Activated naive CD4-positive, alpha-beta T cell (primary cell): ENCODE measurements around the gene UPK3BL2.
"Not testable (repeated sequence)": the region's sequence is repeated elsewhere in the genome, so short reads cannot be mapped to it uniquely, and the experiment has no call there.

Source experiments
- DNase-seq, 4 experiments: peaks; one replicate each; lab custom pipeline; 2025; lab: John Stamatoyannopoulos, UW

UPK3BL2 gene

DNA sequence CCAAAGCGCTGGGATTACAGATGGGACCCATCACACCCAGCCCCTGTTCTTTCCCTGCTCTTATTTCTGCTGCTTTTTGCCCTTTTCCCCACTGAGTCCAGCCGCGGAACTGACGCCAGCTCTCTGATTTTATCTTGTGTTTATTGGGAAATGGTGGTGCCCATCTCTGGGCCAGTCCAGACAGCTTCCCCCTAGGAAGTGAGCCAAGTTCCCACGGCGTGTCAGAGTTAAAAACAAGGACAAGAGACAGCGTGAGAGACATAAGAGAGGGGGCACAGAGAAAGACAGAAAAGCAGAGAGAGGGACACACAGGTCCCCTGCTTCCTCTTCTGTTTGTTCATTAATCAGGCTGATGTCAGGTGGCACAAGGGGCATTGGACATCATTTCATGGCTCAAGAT lies 11.9 kb downstream of the UPK3BL2 start:
- DNase-seq, result not testable (repeated sequence)

DNA sequence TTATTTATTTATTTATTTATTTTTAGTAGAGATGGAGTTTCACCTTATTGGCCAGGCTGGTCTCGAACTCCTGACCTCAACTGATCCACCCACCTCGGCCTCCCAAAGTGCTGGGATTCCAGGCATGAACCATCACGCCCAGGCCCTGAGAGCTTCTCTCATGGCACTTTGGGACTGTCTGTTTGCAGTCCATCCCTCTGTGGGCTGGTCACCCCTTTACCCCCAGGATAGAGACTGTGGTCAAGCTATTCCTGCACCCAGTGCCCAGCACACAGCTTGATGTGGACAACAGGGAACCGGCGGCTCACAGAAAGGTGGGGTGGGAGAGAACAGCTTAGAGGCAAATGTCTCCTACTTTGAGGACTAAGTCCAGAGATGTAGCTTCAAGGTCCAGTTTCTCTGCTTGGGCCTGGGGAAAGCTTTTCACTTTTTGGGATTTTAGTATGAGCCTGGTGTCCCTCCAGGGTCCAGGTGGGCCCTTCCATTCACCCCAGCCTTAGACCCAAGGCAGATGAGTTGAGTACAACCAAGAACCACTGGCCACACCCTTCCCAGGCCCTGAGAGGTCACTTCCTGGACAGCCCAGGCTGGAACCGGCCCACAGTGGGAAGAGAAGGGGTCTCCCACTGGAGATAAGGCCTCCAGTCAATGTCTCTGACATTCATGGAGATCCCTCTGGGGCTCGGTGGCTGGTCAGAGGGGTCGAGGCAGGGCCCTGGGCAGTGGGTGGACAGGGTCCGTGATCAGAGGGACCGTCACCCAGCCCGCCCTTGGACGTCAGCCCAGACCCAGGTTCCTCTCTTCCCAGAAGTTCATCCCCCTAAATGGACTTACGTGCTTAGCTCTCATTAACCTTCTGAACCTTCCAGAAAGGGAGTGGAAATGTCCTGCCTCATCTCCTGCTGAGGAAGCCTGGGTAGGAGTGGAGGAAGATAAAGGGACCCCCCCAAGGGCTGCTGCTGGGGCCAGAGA lies 15.4 kb downstream of the UPK3BL2 start:
- not testable (repeated sequence) for DNase-seq

DNA sequence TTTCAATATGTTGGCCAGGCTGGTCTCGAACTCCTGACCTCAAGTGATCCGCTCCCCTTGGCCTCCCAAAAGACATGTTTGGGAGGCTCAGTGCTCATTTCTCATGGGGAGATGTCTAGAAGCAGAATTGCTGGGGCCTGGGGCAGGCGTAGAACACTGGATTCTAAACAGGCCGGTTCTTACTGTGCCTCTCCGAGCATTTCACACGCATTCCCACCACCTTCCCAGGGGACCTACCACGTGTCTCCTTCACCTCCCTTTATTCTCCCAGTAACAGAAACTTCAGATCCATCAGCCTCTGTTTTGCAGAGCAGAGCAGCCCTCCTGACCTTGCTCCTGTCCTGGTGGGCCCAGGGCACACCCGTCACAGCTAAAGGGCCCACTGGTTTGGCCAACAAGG lies 16.3 kb downstream of the UPK3BL2 start:
- DNase-seq, result not testable (repeated sequence)

DNA sequence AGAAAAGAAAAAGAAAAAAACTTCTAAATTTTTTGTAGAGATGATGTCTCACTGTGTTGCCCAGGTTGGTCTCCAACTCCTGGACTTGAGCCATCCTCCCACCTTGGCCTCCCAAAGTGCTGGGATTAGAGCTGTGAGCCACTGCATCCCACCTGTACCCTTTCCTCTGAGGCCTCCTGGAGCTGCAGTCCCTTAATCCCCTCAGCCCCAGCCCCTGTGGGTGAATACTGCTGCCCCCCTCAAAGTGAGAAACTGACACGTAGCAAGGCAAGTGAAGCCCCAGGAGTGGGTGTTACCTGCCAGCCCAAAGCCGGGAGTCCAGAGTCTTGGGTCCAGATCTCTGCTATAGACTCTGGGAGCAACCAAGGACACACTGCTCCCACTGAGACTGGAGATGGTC lies 18.7 kb downstream of the UPK3BL2 start:
- not testable (repeated sequence) for DNase-seq

DNA sequence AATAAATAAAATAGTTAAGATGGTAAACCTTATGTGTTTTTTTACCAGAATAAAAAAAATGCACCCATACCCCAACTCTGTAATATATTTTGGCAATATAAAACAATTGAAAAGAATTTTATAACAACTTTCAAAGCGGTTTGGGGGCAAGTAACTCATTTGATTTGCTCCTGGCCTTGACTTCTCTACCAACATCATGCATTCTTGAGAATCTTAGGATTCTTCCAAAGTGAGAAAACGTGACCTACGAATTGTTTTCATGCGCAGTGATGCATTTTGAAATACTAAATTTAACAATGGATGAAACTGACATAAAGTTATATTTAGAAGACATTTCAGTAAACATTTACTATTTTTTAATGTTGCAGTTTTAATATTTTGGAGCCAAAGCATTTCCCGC lies 22.7 kb downstream of the UPK3BL2 start:
- DNase-seq, result not testable (repeated sequence)

DNA sequence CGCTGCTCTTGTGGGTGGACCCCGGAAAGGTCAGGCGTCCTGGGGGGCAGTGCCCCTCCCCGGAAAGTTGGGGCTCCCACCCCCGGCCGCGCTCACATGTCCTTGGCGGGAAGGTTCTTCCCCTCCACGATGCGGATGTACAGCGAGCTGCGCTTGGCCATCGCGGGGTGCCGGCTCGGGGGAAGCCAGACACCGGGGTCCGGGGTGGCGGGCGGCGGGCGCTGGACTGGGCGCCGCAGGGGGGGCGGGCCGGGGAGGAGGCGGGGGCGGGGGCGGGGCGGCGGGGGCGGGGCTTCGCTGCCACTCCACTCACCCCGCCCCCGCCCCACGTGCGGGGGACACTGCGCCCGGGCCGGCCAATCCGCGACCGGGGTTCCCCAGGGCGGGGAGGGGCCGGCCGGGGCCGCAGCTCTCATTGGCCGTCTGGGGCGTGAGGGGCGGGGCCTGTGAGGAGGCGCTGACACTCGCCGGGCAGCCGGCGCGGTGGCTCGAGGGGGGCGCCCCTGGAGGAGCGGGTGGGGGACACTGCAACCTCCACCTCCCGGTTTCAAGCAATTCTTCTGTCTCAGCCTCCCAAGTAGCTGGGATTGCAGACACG lies 25.8 kb downstream of the UPK3BL2 start, which contains the start of gene RASA4B:
Gene RASA4B (minus strand): TSS at position 228 of the 598 bp plus-strand sequence. CDS start 67 bp downstream, at position 161.
- DNase-seq, result not testable (repeated sequence)

DNA sequence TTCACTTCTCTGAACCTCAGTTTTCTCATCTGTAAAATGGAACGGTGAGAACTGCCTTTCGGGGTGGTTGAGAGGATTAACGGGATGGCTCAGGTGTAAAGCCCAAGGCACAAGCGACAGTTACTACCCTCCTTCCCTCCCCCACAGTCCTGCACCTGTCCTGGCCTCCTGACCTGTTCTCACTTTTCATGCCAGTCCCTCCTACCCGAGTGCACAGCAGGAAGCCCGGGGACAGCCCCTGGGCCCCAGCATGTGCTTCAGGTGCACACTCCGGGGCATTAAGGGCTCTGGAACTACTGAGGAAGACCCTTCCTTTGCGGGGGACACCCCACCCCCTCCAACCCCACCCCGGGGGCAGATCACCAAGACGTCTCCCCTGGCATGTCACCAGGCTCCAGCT lies 26.5 kb downstream of the UPK3BL2 start:
- not testable (repeated sequence) for DNase-seq

DNA sequence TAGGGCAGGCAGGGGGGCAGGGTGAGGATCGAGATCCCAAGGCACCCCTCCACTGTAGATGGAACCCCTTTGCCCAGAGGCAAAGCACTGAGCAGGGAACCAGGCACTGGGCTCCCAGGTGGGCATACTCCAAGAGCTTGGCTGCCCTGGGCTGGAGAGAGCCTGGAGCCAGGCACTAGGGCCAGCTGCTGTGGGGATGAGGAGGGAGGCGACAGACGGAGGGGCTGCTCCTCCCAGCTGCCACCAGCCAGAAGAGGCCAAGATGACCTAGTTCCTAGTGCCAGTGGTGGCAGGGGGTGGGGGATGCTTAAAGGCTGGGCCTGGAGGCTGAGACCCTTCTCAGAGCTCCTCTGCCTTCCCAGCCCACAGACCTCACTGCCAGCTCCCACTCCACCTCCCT lies 27.6 kb downstream of the UPK3BL2 start:
- not testable (repeated sequence) for DNase-seq

DNA sequence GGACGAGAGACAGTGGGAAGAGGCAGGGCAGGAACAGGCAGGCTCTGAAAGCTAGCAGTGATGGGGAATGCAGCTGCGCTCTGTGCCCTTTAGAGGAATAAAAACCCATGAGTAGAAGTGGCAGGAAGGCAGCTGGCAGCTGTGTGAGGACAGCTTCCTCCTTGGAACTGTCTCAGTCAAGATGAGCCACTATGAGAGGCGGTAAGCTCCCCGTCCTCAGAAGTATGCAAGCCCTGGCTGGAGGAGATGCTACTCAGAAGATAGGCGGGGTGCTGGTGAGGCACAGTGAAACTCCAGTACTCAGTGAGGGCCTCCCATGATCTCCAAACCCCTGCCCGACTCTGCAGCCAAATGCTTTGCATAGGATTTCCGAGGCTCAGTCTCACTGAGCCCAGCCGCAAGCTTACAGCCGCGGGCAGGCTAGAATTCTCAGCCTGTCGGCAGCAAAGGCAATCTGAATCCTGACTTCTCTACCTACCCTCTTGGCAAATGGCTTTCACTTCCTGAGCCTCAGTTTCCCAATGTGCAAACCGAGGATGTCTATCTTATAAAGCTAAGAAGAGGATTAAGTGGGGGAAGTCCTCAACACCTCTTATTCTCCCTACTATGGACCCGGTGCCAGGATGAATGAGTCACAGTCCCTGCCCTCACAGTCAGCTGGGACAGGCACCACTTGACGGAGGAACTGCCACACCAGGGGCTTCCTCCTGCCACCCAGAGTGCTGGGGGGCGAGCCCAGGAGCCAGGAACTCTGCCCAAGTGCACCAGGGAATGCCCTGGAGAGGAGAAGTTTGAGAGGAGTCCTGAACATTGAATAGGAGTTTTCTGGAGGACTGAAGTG lies 28.4 kb downstream of the UPK3BL2 start:
- not testable (repeated sequence) for DNase-seq

DNA sequence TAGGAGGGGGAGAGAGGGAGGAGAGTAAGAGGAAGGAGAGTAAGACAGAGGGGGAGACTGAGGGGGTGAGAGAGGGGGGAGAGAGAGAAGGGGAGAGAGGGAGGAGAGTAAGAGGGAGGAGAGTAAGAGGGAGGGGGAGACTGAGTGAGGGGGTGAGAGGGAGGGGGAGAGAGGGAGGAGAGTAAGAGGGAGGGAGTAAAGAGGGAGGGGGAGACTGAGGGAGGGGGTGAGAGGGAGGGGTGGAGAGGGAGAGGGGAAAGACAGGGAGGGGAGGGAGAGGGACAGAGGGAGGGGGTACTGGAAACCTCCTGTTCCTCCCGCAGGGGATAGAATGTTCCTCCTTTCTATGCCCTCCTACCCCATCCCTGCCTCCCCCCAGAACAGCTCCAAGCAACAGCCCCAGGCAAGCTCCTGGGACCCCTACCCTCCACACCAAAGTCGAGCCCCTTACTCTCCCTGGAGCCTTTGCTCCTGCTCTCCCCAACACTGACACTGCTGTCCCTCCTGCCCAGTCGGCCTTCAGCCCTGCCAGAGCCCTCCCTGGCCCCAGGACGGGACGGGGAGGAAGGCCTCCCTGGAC lies 30.8 kb downstream of the UPK3BL2 start:
- DNase-seq, result not testable (repeated sequence)

DNA sequence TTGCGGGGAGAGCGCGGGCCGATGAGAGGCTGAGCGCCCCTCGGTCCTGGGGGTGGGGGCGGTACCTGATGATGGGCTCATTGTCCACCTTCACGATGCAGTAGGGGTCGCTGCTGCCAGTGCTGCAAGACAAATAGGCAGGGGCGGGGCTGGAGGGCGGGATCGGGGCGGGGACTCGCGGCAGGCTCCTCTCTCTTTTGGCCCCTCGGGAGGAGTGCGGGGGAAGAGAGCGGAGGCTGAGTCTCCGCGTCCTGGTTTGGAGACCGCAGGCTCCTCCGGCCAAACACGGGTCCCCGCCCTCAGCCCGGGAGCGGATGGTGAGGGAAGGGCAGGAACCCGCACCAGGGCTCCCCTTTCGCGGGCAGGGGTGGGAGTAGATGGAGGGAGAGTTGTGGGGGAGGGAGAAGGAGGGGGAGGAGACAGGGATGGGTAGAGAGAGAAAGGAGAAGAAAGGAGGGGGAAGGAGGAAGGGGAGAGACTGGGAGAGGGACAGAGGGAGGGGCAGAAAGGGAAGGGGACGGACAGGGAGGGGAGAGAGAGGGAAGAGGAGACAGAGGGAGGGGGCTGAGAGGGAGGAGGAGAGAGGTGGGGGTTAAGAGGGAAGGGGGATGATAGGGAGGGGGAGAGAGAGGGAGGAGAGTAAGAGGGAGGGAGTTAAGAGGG lies 31.5 kb downstream of the UPK3BL2 start:
- not testable (repeated sequence) for DNase-seq

DNA sequence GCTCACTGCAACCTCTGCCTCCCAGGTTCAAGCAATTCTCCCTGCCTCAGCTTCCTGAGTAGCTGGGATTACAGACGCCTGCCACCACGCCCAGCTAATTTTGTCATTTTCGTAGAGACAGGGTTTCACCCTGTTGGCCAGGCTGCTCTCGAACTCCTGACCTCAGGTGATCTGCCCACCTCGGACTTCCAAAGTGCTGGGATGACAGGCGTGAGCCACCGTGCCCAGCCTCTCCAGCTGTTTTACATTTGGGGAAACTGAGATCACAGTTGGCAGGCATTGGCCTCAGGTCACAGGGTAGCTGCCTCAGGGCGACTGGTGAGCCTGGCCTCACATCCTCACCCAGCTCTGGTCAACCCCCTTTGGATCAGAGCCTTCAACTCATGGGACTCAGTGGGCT lies 32.9 kb downstream of the UPK3BL2 start:
- DNase-seq, result not testable (repeated sequence)

DNA sequence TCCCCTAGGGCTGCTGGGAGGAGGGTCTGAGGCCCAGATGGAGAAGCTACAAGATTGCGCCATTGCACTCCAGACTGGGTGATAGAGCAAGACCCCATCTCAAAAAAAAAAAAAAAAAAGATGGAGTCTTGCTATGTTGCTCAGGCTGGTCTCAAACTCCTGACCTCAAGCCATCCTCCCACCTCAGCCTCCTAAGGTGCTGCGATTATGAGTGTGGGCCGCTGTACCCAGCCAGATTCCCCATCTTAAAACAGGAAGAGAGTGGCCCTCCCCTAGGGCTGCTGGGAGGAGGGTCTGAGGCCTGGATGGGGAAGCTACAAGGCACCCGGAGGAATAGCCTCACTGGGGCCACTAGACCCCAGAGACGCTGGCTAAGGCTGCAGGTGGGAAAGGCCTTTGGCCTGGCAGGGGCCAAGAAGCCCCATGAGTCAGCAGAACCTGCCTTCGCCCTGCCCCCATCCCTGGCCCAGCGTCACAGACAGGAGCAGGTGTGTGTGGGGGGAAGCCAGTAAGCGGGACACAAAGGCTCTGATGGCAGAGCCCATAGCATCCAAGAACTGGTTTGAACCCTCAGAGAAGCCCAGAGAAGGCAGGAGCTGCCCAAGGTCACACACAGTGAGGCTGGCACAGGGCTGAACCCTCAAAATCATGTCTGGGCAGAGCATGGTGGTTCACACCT lies 35.9 kb downstream of the UPK3BL2 start:
- DNase-seq, result not testable (repeated sequence)

DNA sequence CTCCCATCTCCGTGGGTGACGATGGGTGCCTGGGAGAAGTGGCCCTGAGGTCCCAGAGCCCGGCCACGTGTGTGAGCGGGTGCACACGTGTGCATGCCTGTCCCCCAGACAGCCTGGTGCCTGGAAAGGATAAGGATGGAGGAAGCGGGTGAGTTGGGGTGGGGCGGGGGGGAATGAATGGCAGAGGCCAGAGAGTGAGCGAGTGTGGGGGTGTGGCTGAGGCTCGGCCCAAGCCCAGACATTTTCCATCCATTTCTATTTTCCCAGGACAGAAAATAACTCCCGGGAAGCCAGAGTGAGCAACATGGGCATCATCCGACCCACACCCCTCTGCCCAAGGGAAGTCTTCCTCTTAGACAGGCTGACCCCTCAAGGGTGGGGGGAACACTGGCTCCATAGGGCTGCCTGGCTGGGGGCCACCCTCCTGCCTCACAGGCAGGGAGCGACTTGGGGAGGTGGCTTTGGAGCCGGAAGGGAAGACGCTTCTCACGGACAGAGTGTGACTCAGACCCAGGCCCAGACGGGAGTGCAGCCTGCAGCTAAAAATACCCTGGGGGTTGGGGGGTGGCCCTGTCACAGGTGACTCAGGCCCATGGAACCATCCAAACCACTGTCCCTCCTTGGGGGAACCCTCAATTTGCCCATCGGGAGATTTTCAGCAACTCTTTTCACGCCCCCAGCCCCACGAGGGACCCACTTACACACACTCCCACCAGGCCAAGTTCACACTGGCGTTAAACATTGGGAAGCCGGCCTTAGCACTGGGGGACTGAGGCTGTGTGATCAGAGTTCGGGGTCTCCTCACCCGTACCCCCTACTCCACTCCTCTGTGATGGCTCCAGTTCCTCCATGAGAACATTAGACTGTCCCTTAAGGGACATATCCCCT lies 38.0 kb downstream of the UPK3BL2 start:
- not testable (repeated sequence) for DNase-seq

DNA sequence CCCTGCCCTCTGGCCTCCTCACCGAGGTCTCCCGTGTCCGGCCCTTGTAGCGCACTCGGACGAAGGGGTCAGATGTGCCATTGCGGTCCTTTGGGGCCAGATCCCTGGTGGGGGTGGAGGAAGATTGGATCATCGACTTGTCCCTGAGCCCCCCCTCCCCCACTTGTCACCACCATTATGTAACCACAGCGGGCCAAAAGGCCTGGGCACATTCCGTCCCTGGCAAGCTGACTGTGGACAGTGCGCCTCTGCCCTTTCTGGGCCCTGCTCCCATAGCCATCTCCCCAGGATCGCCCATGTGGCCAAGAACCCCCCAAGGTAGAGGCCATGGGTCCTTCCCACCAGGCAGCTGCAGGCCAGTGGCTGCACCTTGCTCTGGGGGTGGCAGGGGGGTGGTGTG lies 40.4 kb downstream of the UPK3BL2 start:
- not testable (repeated sequence) for DNase-seq

DNA sequence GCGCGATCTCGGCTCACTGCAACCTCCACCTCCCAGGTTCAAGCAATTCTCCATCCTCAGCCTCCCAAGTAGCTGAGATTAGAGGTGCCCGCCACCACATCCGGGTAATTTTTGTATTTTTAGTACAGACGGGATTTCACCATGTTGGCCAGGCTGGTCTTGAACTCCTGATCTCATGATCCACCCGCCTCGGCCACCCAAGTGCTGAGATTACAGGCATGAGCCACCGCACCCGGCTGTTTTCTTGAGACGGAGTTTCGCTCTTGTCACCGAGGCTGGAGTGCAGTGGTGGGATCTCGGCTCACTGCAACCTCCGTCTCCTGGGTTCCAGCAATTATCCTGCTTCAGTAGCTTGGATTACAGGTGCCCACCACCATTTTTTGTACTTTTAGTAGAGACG lies 45.2 kb downstream of the UPK3BL2 start:
- not testable (repeated sequence) for DNase-seq

DNA sequence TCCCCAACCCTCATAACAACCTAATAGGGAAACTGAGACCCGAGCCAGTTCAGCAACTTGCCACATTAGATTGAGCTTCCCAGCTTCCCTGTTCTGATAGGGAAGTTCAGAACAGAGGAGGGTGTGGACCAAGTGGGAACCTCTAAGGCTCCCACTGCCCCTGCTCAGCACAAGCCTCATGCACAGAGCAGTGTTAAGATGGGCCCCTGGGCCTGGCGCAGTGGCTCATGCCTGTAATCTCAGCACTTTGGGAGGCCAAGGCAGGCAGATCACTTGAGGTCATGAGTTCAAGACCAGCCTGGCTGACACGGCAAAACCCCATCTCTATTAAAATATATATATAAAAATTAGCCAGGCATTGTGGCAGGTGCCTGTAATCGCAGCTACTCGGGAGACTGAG lies 46.2 kb downstream of the UPK3BL2 start:
- not testable (repeated sequence) for DNase-seq

DNA sequence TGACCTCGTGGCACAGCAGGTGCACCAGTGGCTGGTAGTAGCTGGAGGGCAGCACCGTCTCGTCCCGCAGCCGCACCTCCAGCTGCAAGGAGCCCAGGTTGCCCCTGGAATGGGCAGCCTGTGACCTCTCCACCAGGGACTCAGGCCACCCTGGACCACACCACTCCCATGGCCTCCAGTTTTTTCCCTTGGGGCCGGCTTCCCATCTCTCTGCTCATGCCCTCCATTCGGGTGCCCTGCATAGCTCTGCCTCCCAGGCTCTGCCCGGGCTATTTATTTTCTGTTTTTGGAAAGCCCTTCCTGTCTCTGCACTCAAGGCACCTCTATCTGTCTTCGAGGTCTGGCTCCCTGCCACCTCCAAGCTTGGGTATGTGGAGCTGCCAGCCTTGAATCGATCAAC lies 46.6 kb downstream of the UPK3BL2 start:
- DNase-seq, result not testable (repeated sequence)

DNA sequence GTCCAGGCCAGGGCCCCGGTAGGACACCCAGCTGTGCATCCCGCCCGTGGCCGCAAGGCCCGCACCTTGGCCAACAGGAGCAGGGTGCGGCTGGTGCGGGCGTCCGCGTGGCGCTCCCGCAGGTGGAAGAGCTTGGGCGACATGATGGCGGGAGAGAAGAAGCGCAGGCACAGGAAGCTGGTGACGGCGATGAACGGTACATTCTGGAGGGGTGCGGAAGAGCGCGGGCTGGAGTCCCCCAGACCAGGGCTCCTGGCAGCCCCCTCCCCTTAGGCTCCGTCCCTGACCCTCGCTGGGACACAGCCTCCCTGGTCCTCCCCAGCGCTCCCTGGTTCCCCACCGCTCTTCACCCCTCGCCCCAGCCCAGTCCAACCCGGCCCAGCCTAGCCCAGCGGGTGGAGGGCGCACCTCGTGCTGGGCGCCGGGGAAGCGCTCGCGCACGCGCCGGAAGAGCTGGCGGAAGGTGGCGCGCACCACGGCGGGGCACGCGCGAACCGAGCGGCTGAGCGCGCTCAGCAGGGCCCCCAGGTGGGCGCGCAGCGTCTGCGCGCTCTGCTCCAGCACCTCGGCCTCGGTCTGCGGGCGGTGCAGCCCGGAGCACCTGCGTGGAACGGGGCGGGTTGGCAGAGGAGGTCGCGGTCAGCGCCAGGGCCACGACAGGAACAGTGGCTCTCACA lies 48.9 kb downstream of the UPK3BL2 start:
- DNase-seq, result not testable (repeated sequence)
